SK-N-SH (cell line): ENCODE data around the gene CRYBG3. TPM values are rescaled to one million over a fixed set of nuclear protein-coding genes. Genes with fewer than 3 reads are reported as not detected.

Source experiments
- CTCF ChIA-PET: fragments of 300-600, 350-600 bp; formaldehyde crosslinking; extraction: SDS; loops from one replicate; lab custom pipeline; 2021; lab: Yijun Ruan, JAX
- POLR2A ChIA-PET: fragments of 350-600 bp; sonication (Branson Sonifier 250); formaldehyde crosslinking; extraction: SDS; loops from one replicate; lab custom pipeline; 2020; ENCODE audit warnings: antibody characterized with exemption, inconsistent platforms; lab: Yijun Ruan, JAX
- DNase-seq: peaks from one replicate; pipeline ENCODE4 v3.0.0; 2012
- H2AFZ ChIP-seq: fragments of 200-600 bp; sonication (generic); 2 replicates; pipeline ENCODE4 v1.8.1; 2016; ENCODE audit warnings: antibody characterized with exemption, mild to moderate bottlenecking, low read depth
- H3F3A ChIP-seq: fragments of 200-600 bp; sonication (generic); replicated peaks from 2 replicates; pipeline ENCODE3; 2016; ENCODE audit warnings: antibody characterized with exemption, mild to moderate bottlenecking; ENCODE audit not compliant: insufficient read depth
- H3K27ac ChIP-seq, 2 experiments: fragments of 200-500 bp in 1 of 2; fragments of 200-600 bp in 1 of 2; sonication (Bioruptor generic) in 1 of 2; sonication (generic), shearing (Covaris generic) in 1 of 2; 2 replicates each; pipeline versions ENCODE4 v1.5.1 to v1.6.1; 2014 to 2016; ENCODE audit warnings: low read depth in 2 of 2, inconsistent platforms in 1 of 2, low read length in 1 of 2, mild to moderate bottlenecking in 1 of 2, mixed read lengths in 1 of 2
- H3K27me3 ChIP-seq: fragments of 200-600 bp; sonication (generic), shearing (Covaris generic); 2 replicates; pipeline ENCODE4 v1.6.1; 2016; ENCODE audit warnings: mixed run types; ENCODE audit not compliant: insufficient read depth
- H3K36me3 ChIP-seq, 2 experiments: fragments of 200-500 bp in 1 of 2; fragments of 200-600 bp in 1 of 2; sonication (Bioruptor generic) in 1 of 2; sonication (generic) in 1 of 2; replicated peaks in 1 of 2; 2 replicates each; pipeline versions ENCODE3 to v1.5.1; 2014 to 2016; ENCODE audit warnings: low read length in 1 of 2, mild to moderate bottlenecking in 1 of 2; ENCODE audit not compliant: insufficient read depth in 2 of 2, control insufficient read depth in 1 of 2
- H3K4me1 ChIP-seq, 2 experiments: fragments of 200-500 bp in 1 of 2; fragments of 200-600 bp in 1 of 2; sonication (Bioruptor generic) in 1 of 2; sonication (generic), shearing (Covaris generic) in 1 of 2; 2 replicates each; pipeline versions ENCODE4 v1.5.1 to v1.6.1; 2014 to 2016; ENCODE audit warnings: low read depth in 1 of 2, low read length in 1 of 2, mixed run types in 1 of 2; ENCODE audit not compliant: insufficient read depth in 2 of 2, control insufficient read depth in 1 of 2
- H3K4me2 ChIP-seq: fragments of 200-600 bp; sonication (generic), shearing (Covaris generic); 2 replicates; pipeline ENCODE4 v1.6.1; 2017; ENCODE audit warnings: mixed run types
- H3K4me3 ChIP-seq, 2 experiments: fragments of 200-500 bp in 1 of 2; fragments of 200-600 bp in 1 of 2; sonication (Bioruptor generic) in 1 of 2; sonication (generic), shearing (Covaris generic) in 1 of 2; 2 replicates each; pipeline versions ENCODE4 v1.5.1 to v1.8.1; 2014 to 2016; ENCODE audit warnings: low read depth in 2 of 2, inconsistent platforms in 1 of 2, low read length in 1 of 2, mild to moderate bottlenecking in 1 of 2, mixed read lengths in 1 of 2, moderate library complexity in 1 of 2
- H3K79me2 ChIP-seq: fragments of 200-600 bp; sonication (generic); 2 replicates; pipeline ENCODE4 v1.8.1; 2017; ENCODE audit warnings: mild to moderate bottlenecking; ENCODE audit not compliant: insufficient read depth
- H3K9ac ChIP-seq: fragments of 200-600 bp; sonication (generic); 2 replicates; pipeline ENCODE4 v1.6.1; 2017; ENCODE audit warnings: mixed run types
- H3K9me2 ChIP-seq: fragments of 200-600 bp; sonication (generic); 2 replicates; pipeline ENCODE4 v1.6.1; 2017; ENCODE audit warnings: mixed run types
- H3K9me3 ChIP-seq: fragments of 200-600 bp; sonication (generic); 2 replicates; pipeline ENCODE4 v1.6.1; 2017; ENCODE audit warnings: mixed run types, mild to moderate bottlenecking, moderate library complexity
- H4K20me1 ChIP-seq: fragments of 200-600 bp; sonication (generic); 2 replicates; pipeline ENCODE4 v1.6.1; 2017; ENCODE audit warnings: mild to moderate bottlenecking, mixed run types; ENCODE audit not compliant: insufficient read depth
- GATA2 ChIP-seq: sonication (generic); formaldehyde crosslinking; IDR thresholded peaks from 2 replicates; pipeline ENCODE4 v1.5.0; 2020; ENCODE audit warnings: mild to moderate bottlenecking, missing genetic modification reagents
- NFIC ChIP-seq: IDR thresholded peaks from 2 replicates; pipeline ENCODE4 v1.4.0; 2012; ENCODE audit warnings: borderline replicate concordance
- NRF1 ChIP-seq: IDR thresholded peaks from 2 replicates; pipeline ENCODE4 v1.6.1; 2012; ENCODE audit warnings: low read depth, mild to moderate bottlenecking, low read length
- PBX3 ChIP-seq: IDR thresholded peaks from 2 replicates; pipeline ENCODE4; 2012
- POLR2AphosphoS5 ChIP-seq: IDR thresholded peaks from 2 replicates; pipeline ENCODE4 v1.6.1; 2012; ENCODE audit warnings: low read depth, low read length
- RAD21 ChIP-seq: IDR thresholded peaks from 2 replicates; pipeline ENCODE4 v1.6.1; 2012; ENCODE audit warnings: mild to moderate bottlenecking, low read length
- RFX5 ChIP-seq: IDR thresholded peaks from 2 replicates; pipeline ENCODE4 v1.6.1; 2012; ENCODE audit warnings: mild to moderate bottlenecking, improper control_type of control experiment, low read length
- SIN3A ChIP-seq: IDR thresholded peaks from 2 replicates; pipeline ENCODE4 v1.6.1; 2012; ENCODE audit warnings: low read depth, mild to moderate bottlenecking, low read length, moderate library complexity, borderline replicate concordance
- SMC3 ChIP-seq: IDR thresholded peaks from 2 replicates; pipeline ENCODE4 v1.6.1; 2012; ENCODE audit warnings: low read depth, low read length, improper control_type of control experiment
- TCF12 ChIP-seq: IDR thresholded peaks from 2 replicates; pipeline ENCODE4 v1.4.0; 2012
- USF2 ChIP-seq: fragments of 150-350 bp; IDR thresholded peaks from 2 replicates; pipeline ENCODE4 v1.6.1; 2017; ENCODE audit warnings: antibody characterized with exemption, low read length, low read depth, borderline replicate concordance
- YY1 ChIP-seq: IDR thresholded peaks from 2 replicates; pipeline ENCODE4 v1.4.0; 2012; ENCODE audit warnings: low read depth, mild to moderate bottlenecking
- WGBS: methylation state at CpG from one replicate; pipeline ENCODE4 v1.1.6; 2017; ENCODE audit warnings: low lambda C conversion rate; 5-methylcytosine and 5-hydroxymethylcytosine counted together
- polyA plus RNA-seq, 3 experiments: library from polyadenylated mRNA; depleted of rRNA; stranded (reverse); fragments of >200 nt; gene quantifications; 2 replicates each; pipeline ENCODE4 v1.2.3, GENCODE V29; 2012
- TF ChIP-seq, protein P1 (sequence below): IDR thresholded peaks from 2 replicates; pipeline ENCODE4 v1.6.1; 2012; ENCODE audit warnings: mild to moderate bottlenecking, low read depth, low read length, moderate library complexity

Gene CRYBG3
- polyA plus RNA-seq, 1 of the 3 experiments (the other 2 are of a cell fraction), result 2.4 TPM

DNA sequence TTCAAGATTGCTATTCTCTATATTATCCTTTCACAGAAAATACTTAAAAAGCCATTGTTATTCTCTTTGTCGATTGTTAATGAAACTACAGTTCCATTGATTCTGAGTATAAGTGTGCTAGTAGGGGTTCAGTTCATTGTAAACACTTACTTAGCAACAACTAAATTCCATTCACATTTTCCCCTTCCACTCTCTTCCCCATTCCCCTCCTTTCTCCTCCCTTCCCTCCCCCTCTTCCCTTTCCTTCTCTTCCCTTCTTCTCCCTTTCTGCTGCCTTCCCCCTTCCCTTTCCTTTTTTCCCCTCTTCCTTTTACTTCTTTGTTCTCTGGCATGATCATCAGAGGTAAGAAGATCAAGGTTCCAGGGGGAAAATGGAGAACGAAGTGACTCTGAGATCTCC, 171.7 kb downstream of the CRYBG3 start:
- ChIA-PET CTCF (no interaction called here), POLR2A (no interaction called here)
- no peak overlapping the region for H3K9ac ChIP-seq
- H3K9me3 ChIP-seq, result no peaks in the 10 kb centered on the region
- no peaks in the 10 kb centered on the region for H4K20me1 ChIP-seq
- no peaks in the 10 kb centered on the region for H3K36me3 ChIP-seq
- no peak overlapping the region for H3K4me2 ChIP-seq
- H3K4me3 ChIP-seq, result no peak overlapping the region
- H3K27me3 ChIP-seq, result no peaks in the 10 kb centered on the region
- H2AFZ ChIP-seq, result no peak overlapping the region
- no peaks in the 10 kb centered on the region for H3K79me2 ChIP-seq
- DNase-seq, result no peak
- no peak overlapping the region for H3K27ac ChIP-seq
- no peaks in the 10 kb centered on the region for H3K9me2 ChIP-seq
- no peaks in the 10 kb centered on the region for H3K4me1 ChIP-seq
- WGBS, result 14% methylated on average over 2 of the region's 2 CpGs
- no peak for TF ChIP-seq TCF12
- TF ChIP-seq RAD21, result no peak
- TF ChIP-seq USF2, result no peak
- no peak for TF ChIP-seq SMC3
- no peak for TF ChIP-seq PBX3
- no peak for TF ChIP-seq NFIC
- TF ChIP-seq POLR2AphosphoS5, result no peak
- TF ChIP-seq RFX5, result no peak
- no peak for TF ChIP-seq YY1
- no peak for TF ChIP-seq GATA2 (CRISPR knock-in tag)
- TF ChIP-seq, protein P1, sequence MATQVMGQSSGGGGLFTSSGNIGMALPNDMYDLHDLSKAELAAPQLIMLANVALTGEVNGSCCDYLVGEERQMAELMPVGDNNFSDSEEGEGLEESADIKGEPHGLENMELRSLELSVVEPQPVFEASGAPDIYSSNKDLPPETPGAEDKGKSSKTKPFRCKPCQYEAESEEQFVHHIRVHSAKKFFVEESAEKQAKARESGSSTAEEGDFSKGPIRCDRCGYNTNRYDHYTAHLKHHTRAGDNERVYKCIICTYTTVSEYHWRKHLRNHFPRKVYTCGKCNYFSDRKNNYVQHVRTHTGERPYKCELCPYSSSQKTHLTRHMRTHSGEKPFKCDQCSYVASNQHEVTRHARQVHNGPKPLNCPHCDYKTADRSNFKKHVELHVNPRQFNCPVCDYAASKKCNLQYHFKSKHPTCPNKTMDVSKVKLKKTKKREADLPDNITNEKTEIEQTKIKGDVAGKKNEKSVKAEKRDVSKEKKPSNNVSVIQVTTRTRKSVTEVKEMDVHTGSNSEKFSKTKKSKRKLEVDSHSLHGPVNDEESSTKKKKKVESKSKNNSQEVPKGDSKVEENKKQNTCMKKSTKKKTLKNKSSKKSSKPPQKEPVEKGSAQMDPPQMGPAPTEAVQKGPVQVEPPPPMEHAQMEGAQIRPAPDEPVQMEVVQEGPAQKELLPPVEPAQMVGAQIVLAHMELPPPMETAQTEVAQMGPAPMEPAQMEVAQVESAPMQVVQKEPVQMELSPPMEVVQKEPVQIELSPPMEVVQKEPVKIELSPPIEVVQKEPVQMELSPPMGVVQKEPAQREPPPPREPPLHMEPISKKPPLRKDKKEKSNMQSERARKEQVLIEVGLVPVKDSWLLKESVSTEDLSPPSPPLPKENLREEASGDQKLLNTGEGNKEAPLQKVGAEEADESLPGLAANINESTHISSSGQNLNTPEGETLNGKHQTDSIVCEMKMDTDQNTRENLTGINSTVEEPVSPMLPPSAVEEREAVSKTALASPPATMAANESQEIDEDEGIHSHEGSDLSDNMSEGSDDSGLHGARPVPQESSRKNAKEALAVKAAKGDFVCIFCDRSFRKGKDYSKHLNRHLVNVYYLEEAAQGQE, result no peak
- TF ChIP-seq NRF1, result no peak
- TF ChIP-seq, all 33 proteins: peak for 0
- no peaks in the 10 kb centered on the region for H3F3A ChIP-seq

DNA sequence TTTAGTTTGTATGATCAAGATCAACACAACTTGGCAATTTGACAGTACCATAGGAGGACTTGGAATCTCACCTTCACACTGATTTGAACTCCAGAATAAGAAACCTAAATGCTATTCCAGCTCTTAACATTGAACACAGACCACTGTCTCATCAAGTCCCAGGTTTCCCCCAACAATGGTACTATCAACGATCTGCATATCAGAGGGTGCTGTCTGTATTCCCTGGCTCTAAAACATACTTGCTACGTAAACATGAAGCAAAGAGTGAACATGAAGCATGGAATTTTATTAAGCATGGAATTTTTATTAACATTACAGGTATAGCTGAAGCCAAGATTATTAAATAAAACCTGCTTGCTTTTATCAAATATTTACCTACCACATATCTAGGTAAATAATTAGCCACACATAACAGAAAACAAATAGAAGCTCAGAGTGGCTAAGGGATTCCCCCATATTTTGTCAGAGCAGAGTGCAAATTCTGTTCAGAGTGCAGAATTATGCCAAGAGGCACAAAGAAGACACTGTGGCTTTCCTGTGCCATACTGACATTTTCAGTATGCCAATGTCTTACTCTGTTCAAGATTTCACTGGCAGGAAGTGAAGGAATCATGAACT, 172.6 kb downstream of the CRYBG3 start:
- H3K4me1 ChIP-seq, result no peaks in the 10 kb centered on the region
- CTCF ChIA-PET, result no interaction called here
- H3K79me2 ChIP-seq, result no peaks in the 10 kb centered on the region
- no peaks in the 10 kb centered on the region for H3F3A ChIP-seq
- no peaks in the 10 kb centered on the region for H3K9me2 ChIP-seq
- no peaks in the 10 kb centered on the region for H4K20me1 ChIP-seq
- DNase-seq, result no peak
- H3K27ac ChIP-seq, result no peak overlapping the region
- no peak overlapping the region for H2AFZ ChIP-seq
- H3K27me3 ChIP-seq, result no peaks in the 10 kb centered on the region
- no peak overlapping the region for H3K4me3 ChIP-seq
- H3K9ac ChIP-seq, result no peak overlapping the region
- WGBS, result 8% methylated on average over 2 of the region's 2 CpGs
- no peak overlapping the region for H3K4me2 ChIP-seq
- TF ChIP-seq SIN3A, result no peak
- H3K36me3 ChIP-seq, result no peaks in the 10 kb centered on the region
- no peaks in the 10 kb centered on the region for H3K9me3 ChIP-seq
- POLR2A ChIA-PET, result no interaction called here

Other genes with a start within 250 kb of the CRYBG3 start
- 2.6 and 5.1 TPM in 2 replicates for gene ARL6, start 57.3 kb upstream of the CRYBG3 start, polyA plus RNA-seq (2012; rRNA removed)
- 12.9 and 20.3 TPM in 2 replicates for gene RIOX2, start 150.4 kb downstream of the CRYBG3 start, polyA plus RNA-seq (2012; rRNA removed)
- not detected in 2 replicates for gene GABRR3, start 213.3 kb downstream of the CRYBG3 start, polyA plus RNA-seq (2012; rRNA removed)